Adrenal gland (tissue), 12 donors: ENCODE data around the gene RPUSD3. TPM values are rescaled to one million over a fixed set of nuclear protein-coding genes. Genes with fewer than 3 reads are reported as not detected.

ENCODE experiments used
- DNase-seq, 7 donors: peaks; one replicate each; pipeline ENCODE4 v3.0.0-alpha.2; 2019 to 2020
- H3K27ac ChIP-seq, 5 donors: fragments of 200-600 bp; sonication (generic) in 4 of 5; 1 replicate in 3 of 5; 2 replicates in 2 of 5; pipeline versions ENCODE4 v1.5.1 to v1.8.0; 2016 to 2020; ENCODE audit warnings: mild to moderate bottlenecking in 1 of 5
- H3K27me3 ChIP-seq: fragments of 200-600 bp; 2 replicates; pipeline ENCODE4 v1.8.0; 2021
- H3K36me3 ChIP-seq, 2 donors: fragments of 200-600 bp; replicated peaks in 1 of 2; 1 replicate in 1 of 2; 2 replicates in 1 of 2; pipeline versions ENCODE4 v1.5.1 to v1.8.0; 2018 to 2022
- H3K4me1 ChIP-seq, 2 donors: fragments of 200-600 bp; replicated peaks in 1 of 2; 1 replicate in 1 of 2; 2 replicates in 1 of 2; pipeline versions ENCODE4 v1.5.1 to v1.8.0; 2018 to 2021
- H3K4me3 ChIP-seq, 4 donors: fragments of 200-600 bp; sonication (generic) in 3 of 4; one replicate each; pipeline ENCODE4 v1.5.1; 2016 to 2018
- H3K9me3 ChIP-seq, 3 donors: fragments of 200-600 bp; sonication (generic) in 1 of 3; replicated peaks in 1 of 3; 1 replicate in 2 of 3; 2 replicates in 1 of 3; pipeline versions ENCODE4 v1.5.1 to v1.8.0; 2016 to 2021
- CTCF ChIP-seq, 6 experiments: fragments of 450-650 bp in 4 of 6; fragments of 200-600 bp in 2 of 6; sonication (generic) in 1 of 6; IDR thresholded peaks; 1 replicate in 5 of 6; 2 replicates in 1 of 6; pipeline versions ENCODE4 v1.5.1 to v1.8.0; 2016 to 2021; ENCODE audit warnings: antibody characterized with exemption in 6 of 6, mild to moderate bottlenecking in 2 of 6, moderate library complexity in 1 of 6
- POLR2A ChIP-seq, 2 donors: fragments of 450-650 bp; IDR thresholded peaks; one replicate each; pipeline ENCODE4 v1.6.1; 2017; ENCODE audit warnings: antibody characterized with exemption in 2 of 2, mild to moderate bottlenecking in 2 of 2, moderate library complexity in 1 of 2
- WGBS, 4 donors: extraction: QIAGEN DNeasy Blood & Tissue Kit in 2 of 4; methylation state at CpG; one replicate each; pipeline versions ENCODE4 v1.1.5 to v1.1.7; 2013 to 2017; 5-methylcytosine and 5-hydroxymethylcytosine counted together
- intact Hi-C, 2 donors: fragments of 100-400 bp; cut with DNase I; formaldehyde crosslinking; loops; one replicate each; pipeline versions ENCODE4 v1.14.1 to v1.15.0; 2022 to 2023
- polyA plus RNA-seq, 3 donors: library from polyadenylated mRNA; stranded (reverse); fragments of 200-250 nt in 2 of 3; fragments of 350-450 nt in 1 of 3; fragmentation: Illumina TruSeq in 1 of 3; extraction: RNeasy Lipid Tissue Mini Kit (QIAGEN cat#74804) in 1 of 3; gene quantifications; one replicate each; pipeline ENCODE4 v1.2.3, GENCODE V29; 2013 to 2014
- total RNA-seq, 9 donors: library from RNA; depleted of rRNA in 4 of 9; stranded (reverse); fragments of >200 nt in 4 of 9; fragments of 120-200 nt in 1 of 9; fragmentation: NEBNext Ultra II Directional in 1 of 9; extraction: Animal tissue kit (Norgen Biotek cat#: 25700) in 1 of 9; gene quantifications; one replicate each; pipeline versions ENCODE4 v1.1.0 to v1.2.4, GENCODE V29; 2013 to 2023
- donor health status: healthy with polysubstance abuse.
- donor health status: Bipolar disorder and iron deficiency.
- donor health status: DM: yes; HTN: yes; CAD: no.
- donor health status: DM: no; HTN: no; CAD: no.
- donor health status: DM: no; HTN: no; CAD: no.
- donor health status: DM: yes; HTN: yes; CAD: no.

Gene RPUSD3
- total and polyA plus RNA-seq, 12 donors = 21.5 to 116 (median 48.3) TPM

- Histone ChIP-seq H3K4me1 (peaks cover 0 to 1% of the 10 kb centered on the region in 2 donors), H3K4me3 (no peak overlapping the region), H3K27ac (no peak overlapping the region), H3K9me3 (no peaks in the 10 kb centered on the region), H3K27me3 (no peaks in the 10 kb centered on the region), H3K36me3 (peaks cover 0 to 5% of the 10 kb centered on the region in 2 donors)
- TF ChIP-seq POLR2A (IDR thresholded peaks at IDR 0.05) = no peak
- TF ChIP-seq CTCF (IDR thresholded peaks at IDR 0.05) = no peak
- no peak for DNase-seq
- whole genome bisulfite sequencing, 4 donors = 90 to 93% (median 92%) methylated on average over 9 of the region's 9 CpGs
- intact Hi-C loops = no loop called here
Observed at GRCh38 chr3:9815986-9816385, 27.8 kb downstream of the RPUSD3 start.

- no peak overlapping the region for H3K27ac ChIP-seq
- H3K9me3 ChIP-seq = no peaks in the 10 kb centered on the region
- TF ChIP-seq CTCF (IDR thresholded peaks at IDR 0.05) (no peak), POLR2A (IDR thresholded peaks at IDR 0.05) (no peak)
- H3K4me3 ChIP-seq = no peak overlapping the region
- peaks cover 0 to 5% of the 10 kb centered on the region in 2 donors for H3K36me3 ChIP-seq
- 90 to 96% (median 95%) methylated on average over 5 to 9 of the region's 9 CpGs for WGBS, 4 donors
- intact Hi-C loops = no loop called here
- peaks cover 0 to 15% of the 10 kb centered on the region in 2 donors for H3K4me1 ChIP-seq
- H3K27me3 ChIP-seq = no peaks in the 10 kb centered on the region
- DNase-seq = no peak
Observed at GRCh38 chr3:9812870-9813483, 30.8 kb downstream of the RPUSD3 start.

- peaks cover 0 to 22% of the 10 kb centered on the region in 2 donors for H3K36me3 ChIP-seq
- TF ChIP-seq CTCF (IDR thresholded peaks at IDR 0.05) = no peak
- no peak for TF ChIP-seq POLR2A (IDR thresholded peaks at IDR 0.05)
- intact Hi-C loops = no loop called here
- peak overlapping the region in 3 of 5 donors; percentile 87 to 93 (median 89) for H3K27ac ChIP-seq
- peak overlapping the region in 2 of 4 donors; percentile 52 to 68 for H3K4me3 ChIP-seq
- 50 to 65% (median 54%) methylated on average over 10 of the region's 10 CpGs for WGBS, 4 donors
- peaks cover 0 to 15% of the 10 kb centered on the region in 2 donors for H3K4me1 ChIP-seq
- DNase-seq = no peak
- no peaks in the 10 kb centered on the region for H3K9me3 ChIP-seq
- no peaks in the 10 kb centered on the region for H3K27me3 ChIP-seq
Observed at GRCh38 chr3:9810846-9811245, 33.0 kb downstream of the RPUSD3 start.

GRCh38 chr3:9810433-9810770 is 33.4 kb downstream of the RPUSD3 start:
- intact Hi-C loops = no loop called here
- 2 to 14% (median 4%) methylated on average over 10 to 18 of the region's 18 CpGs for WGBS, 4 donors
- DNase-seq = peak in 2 of 7 donors; percentile 25 to 61
- Histone ChIP-seq H3K9me3 (no peaks in the 10 kb centered on the region), H3K27me3 (no peaks in the 10 kb centered on the region), H3K4me3 (peak overlapping the region; percentile 5 to 68 (median 52)), H3K27ac (peak overlapping the region in 4 of 5 donors; percentile 87 to 93 (median 88)), H3K36me3 (peaks cover 0 to 26% of the 10 kb centered on the region in 2 donors), H3K4me1 (peaks cover 0 to 15% of the 10 kb centered on the region in 2 donors)
- TF ChIP-seq CTCF (IDR thresholded peaks at IDR 0.05) = no peak
- no peak for TF ChIP-seq POLR2A (IDR thresholded peaks at IDR 0.05)
